Mesenchymal stem cell (in vitro differentiated cells and primary cell): ENCODE results near the gene APOL3.

ENCODE experiments used
- DNase-seq: peaks from one replicate; pipeline ENCODE4 v3.0.0-alpha.2; 2013
- H2AFZ ChIP-seq: one replicate; pipeline ENCODE4 v1.6.1; 2013; ENCODE audit warnings: low read depth, mild to moderate bottlenecking, control low read depth, inconsistent platforms, low read length, moderate library complexity
- H2AK5ac ChIP-seq: 2 replicates; pipeline ENCODE4 v1.6.1; 2013; ENCODE audit warnings: low read length, moderate library complexity, mild to moderate bottlenecking, inconsistent platforms; ENCODE audit not compliant: severe bottlenecking
- H2BK120ac ChIP-seq: one replicate; pipeline ENCODE4 v1.6.1; 2013; ENCODE audit warnings: low read depth, mild to moderate bottlenecking, inconsistent platforms, low read length, moderate library complexity
- H2BK12ac ChIP-seq, 2 experiments: one replicate each; pipeline ENCODE4 v1.6.1; 2013; ENCODE audit warnings: inconsistent platforms in 2 of 2, low read length in 2 of 2, mild to moderate bottlenecking in 2 of 2, moderate library complexity in 2 of 2, control low read depth in 1 of 2
- H2BK15ac ChIP-seq: one replicate; pipeline ENCODE4 v1.6.1; 2013; ENCODE audit warnings: mild to moderate bottlenecking, low read depth, inconsistent platforms; ENCODE audit not compliant: poor library complexity, severe bottlenecking
- H2BK5ac ChIP-seq: 2 replicates; pipeline ENCODE4 v1.6.1; 2013; ENCODE audit warnings: low read depth, mild to moderate bottlenecking, low read length, control low read depth, inconsistent platforms; ENCODE audit not compliant: poor library complexity, severe bottlenecking
- H3K14ac ChIP-seq, 2 experiments: one replicate each; pipeline ENCODE4 v1.6.1; 2013; ENCODE audit warnings: inconsistent platforms in 2 of 2, low read length in 2 of 2, control low read depth in 1 of 2, mild to moderate bottlenecking in 1 of 2, moderate library complexity in 1 of 2
- H3K18ac ChIP-seq, 2 experiments: one replicate each; pipeline ENCODE4 v1.6.1; 2013; ENCODE audit warnings: inconsistent platforms in 2 of 2, low read length in 2 of 2, control low read depth in 1 of 2, low read depth in 1 of 2, mild to moderate bottlenecking in 1 of 2
- H3K23ac ChIP-seq, 2 experiments: one replicate each; pipeline ENCODE4 v1.6.1; 2013; ENCODE audit warnings: inconsistent platforms in 2 of 2, low read length in 2 of 2, mild to moderate bottlenecking in 2 of 2, moderate library complexity in 2 of 2, control low read depth in 1 of 2
- H3K27ac ChIP-seq: 2 replicates; pipeline ENCODE4 v1.5.1; 2013; ENCODE audit warnings: mild to moderate bottlenecking, moderate library complexity, low read length, control low read depth, inconsistent platforms; ENCODE audit not compliant: poor library complexity, severe bottlenecking
- H3K27me3 ChIP-seq, 2 experiments: 2 replicates each; pipeline versions ENCODE4 v1.6.1 to v1.7.0; 2013; ENCODE audit warnings: low read length in 2 of 2, mild to moderate bottlenecking in 2 of 2, moderate library complexity in 2 of 2, control low read depth in 1 of 2, inconsistent platforms in 1 of 2; ENCODE audit not compliant: control insufficient read depth in 1 of 2, insufficient read depth in 1 of 2
- H3K36me3 ChIP-seq, 2 experiments: 2 replicates each; pipeline versions ENCODE4 v1.6.1 to v1.7.0; 2013; ENCODE audit warnings: low read length in 2 of 2, control low read depth in 1 of 2, inconsistent platforms in 1 of 2, low read depth in 1 of 2, mild to moderate bottlenecking in 1 of 2; ENCODE audit not compliant: insufficient read depth in 2 of 2, control insufficient read depth in 1 of 2
- H3K4ac ChIP-seq, 2 experiments: one replicate each; pipeline ENCODE4 v1.6.1; 2013; ENCODE audit warnings: inconsistent platforms in 2 of 2, low read length in 2 of 2, mild to moderate bottlenecking in 2 of 2, moderate library complexity in 2 of 2, control low read depth in 1 of 2, low read depth in 1 of 2
- H3K4me1 ChIP-seq: 2 replicates; pipeline ENCODE4 v1.6.1; 2013; ENCODE audit warnings: low read depth, low read length, control low read depth; ENCODE audit not compliant: control insufficient read depth, insufficient read depth
- H3K4me2 ChIP-seq: 2 replicates; pipeline ENCODE4 v1.6.1; 2013; ENCODE audit warnings: low read length, mild to moderate bottlenecking, inconsistent platforms; ENCODE audit not compliant: poor library complexity, severe bottlenecking
- H3K4me3 ChIP-seq, 2 experiments: 2 replicates each; pipeline versions ENCODE4 v1.5.1 to v1.7.0; 2013; ENCODE audit warnings: low read length in 2 of 2, mild to moderate bottlenecking in 2 of 2, control low read depth in 1 of 2, low read depth in 1 of 2; ENCODE audit not compliant: insufficient read depth in 1 of 2
- H3K79me1 ChIP-seq: replicated peaks from 2 replicates; pipeline ENCODE4 v1.6.1; 2013; ENCODE audit warnings: mild to moderate bottlenecking, control low read depth, low read length, inconsistent platforms; ENCODE audit not compliant: poor library complexity, severe bottlenecking
- H3K9ac ChIP-seq: 2 replicates; pipeline ENCODE4 v1.7.0; 2013; ENCODE audit warnings: mild to moderate bottlenecking, low read length, moderate library complexity
- H3K9me3 ChIP-seq: 2 replicates; pipeline ENCODE4 v1.7.0; 2013; ENCODE audit warnings: mild to moderate bottlenecking, low read length; ENCODE audit not compliant: control insufficient read depth
- H4K8ac ChIP-seq: one replicate; pipeline ENCODE4 v1.6.1; 2013; ENCODE audit warnings: inconsistent platforms, mild to moderate bottlenecking, low read length, moderate library complexity
- H4K91ac ChIP-seq: one replicate; pipeline ENCODE4 v1.6.1; 2013; ENCODE audit warnings: mild to moderate bottlenecking, low read length, inconsistent platforms
- WGBS: methylation state at CpG from one replicate; pipeline ENCODE4 v1.1.7; 2013; ENCODE audit warnings: mixed read lengths; 5-methylcytosine and 5-hydroxymethylcytosine counted together

The APOL3 gene

DNA sequence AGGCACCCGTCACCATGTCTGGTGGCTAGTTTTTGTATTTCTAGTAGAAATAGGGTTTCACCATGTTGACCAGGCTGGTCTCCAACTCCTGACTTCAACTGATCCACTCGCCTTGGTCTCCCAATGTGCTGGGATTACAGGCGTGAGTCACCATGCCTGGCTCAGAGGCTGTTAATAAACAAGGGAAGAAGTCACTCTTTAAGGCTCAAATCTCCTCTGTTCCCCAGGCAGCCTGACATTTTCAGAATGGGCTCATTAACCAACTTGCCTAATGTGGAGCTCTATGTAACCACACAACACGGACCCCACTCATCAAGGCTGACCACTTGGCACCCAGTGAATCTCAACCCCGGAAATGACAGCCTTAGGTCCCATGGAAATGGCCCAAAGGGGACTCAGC is 24.1 kb downstream of the APOL3 start:
- Histone ChIP-seq H3K36me3 (peaks cover 0 to 16% of the 10 kb centered on the region in 2 experiments), H3K23ac (no peak overlapping the region), H2AK5ac (no peak overlapping the region), H3K14ac (no peak overlapping the region), H2BK5ac (no peak overlapping the region), H3K9me3 (no peaks in the 10 kb centered on the region), H4K91ac (no peak overlapping the region), H3K27me3 (peaks cover 10 to 44% of the 10 kb centered on the region in 2 experiments), H3K4ac (no peak overlapping the region), H2AFZ (no peak overlapping the region), H3K9ac (peak overlapping the region; percentile 91), H2BK15ac (no peak overlapping the region), H4K8ac (no peak overlapping the region), H2BK12ac (no peak overlapping the region), H3K18ac (no peak overlapping the region), H3K27ac (no peak overlapping the region), H3K4me1 (peaks cover 2% of the 10 kb centered on the region), H3K79me1 (no peaks in the 10 kb centered on the region), H3K4me2 (no peak overlapping the region), H2BK120ac (no peak overlapping the region), H3K4me3 (peak overlapping the region in 1 of 2 experiments; percentile 28)
- DNase-seq, result peak; percentile 77
- 53% methylated on average over 4 of the region's 5 CpGs for WGBS

DNA sequence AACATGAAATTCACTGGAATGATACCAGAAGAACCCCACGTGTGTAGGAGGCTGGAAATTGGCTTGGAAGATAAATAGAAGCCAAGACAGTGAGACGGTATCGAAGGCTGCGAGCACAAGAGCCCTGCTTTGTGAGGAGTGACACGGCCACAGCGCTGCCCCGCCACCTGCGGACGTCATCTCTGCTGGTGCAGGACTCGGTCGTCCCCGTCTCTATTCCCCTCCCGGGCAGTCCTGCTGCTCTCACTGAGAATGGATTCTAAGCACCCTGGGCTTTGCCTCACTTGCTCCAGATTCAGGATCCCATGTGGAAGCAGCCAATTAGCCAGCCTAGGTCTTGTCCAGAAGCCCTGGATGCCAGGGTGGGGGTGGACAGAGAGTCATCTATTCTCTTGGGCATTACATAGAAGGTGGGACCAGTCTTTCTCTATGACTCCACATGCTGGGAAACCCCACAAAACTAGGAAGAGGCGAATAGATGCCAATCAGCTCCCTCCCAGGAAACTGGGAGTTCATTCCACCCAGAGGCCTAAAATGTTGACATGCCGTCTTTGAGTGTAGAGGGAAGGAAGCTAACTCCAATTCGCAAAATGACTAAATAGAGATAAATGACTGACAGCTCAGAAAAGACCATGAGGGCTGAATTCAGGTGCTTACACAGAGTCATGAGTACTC is 25.1 kb downstream of the APOL3 start:
- H2BK120ac ChIP-seq, result no peak overlapping the region
- no peak overlapping the region for H3K4ac ChIP-seq
- peaks cover 2% of the 10 kb centered on the region for H3K4me1 ChIP-seq
- H3K4me2 ChIP-seq, result no peak overlapping the region
- H3K36me3 ChIP-seq, result peaks cover 0 to 5% of the 10 kb centered on the region in 2 experiments
- H3K79me1 ChIP-seq, result no peaks in the 10 kb centered on the region
- H4K8ac ChIP-seq, result no peak overlapping the region
- H4K91ac ChIP-seq, result no peak overlapping the region
- no peak overlapping the region for H3K23ac ChIP-seq
- H3K9me3 ChIP-seq, result no peaks in the 10 kb centered on the region
- H3K27me3 ChIP-seq, result peaks cover 21 to 44% of the 10 kb centered on the region in 2 experiments
- 82% methylated on average over 16 of the region's 16 CpGs for WGBS
- H2AK5ac ChIP-seq, result no peak overlapping the region
- no peak overlapping the region for H2AFZ ChIP-seq
- no peak for DNase-seq
- no peak overlapping the region for H2BK5ac ChIP-seq
- no peak overlapping the region for H3K4me3 ChIP-seq
- H3K18ac ChIP-seq, result no peak overlapping the region
- H3K9ac ChIP-seq, result no peak overlapping the region
- H3K14ac ChIP-seq, result no peak overlapping the region
- no peak overlapping the region for H2BK12ac ChIP-seq
- H3K27ac ChIP-seq, result no peak overlapping the region
- H2BK15ac ChIP-seq, result no peak overlapping the region

DNA sequence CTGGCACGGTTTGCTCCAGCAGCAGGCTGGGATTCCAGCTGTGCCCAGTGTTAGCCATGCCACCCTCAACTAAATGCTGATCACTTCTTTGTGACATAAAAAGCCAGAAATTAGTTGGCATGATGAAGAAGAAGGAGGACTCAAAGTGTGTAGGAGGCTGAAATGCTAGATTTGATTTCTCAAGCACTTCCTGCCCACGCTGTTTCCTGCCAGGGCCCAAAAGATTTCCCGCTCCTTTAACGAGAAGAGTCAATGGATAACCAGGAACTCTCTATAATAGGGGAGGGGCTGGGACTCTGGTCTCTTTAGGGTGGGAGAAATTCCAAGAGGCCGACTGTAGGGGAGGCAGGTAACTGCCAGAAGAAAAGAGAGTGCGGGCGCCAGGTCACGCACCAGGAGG is 26.4 kb downstream of the APOL3 start:
- peaks cover 33 to 53% of the 10 kb centered on the region in 2 experiments for H3K27me3 ChIP-seq
- H2AK5ac ChIP-seq, result no peak overlapping the region
- no peak overlapping the region for H3K9ac ChIP-seq
- no peak overlapping the region for H2BK5ac ChIP-seq
- no peaks in the 10 kb centered on the region for H3K79me1 ChIP-seq
- 83% methylated on average over 7 of the region's 8 CpGs for WGBS
- H3K27ac ChIP-seq, result no peak overlapping the region
- H3K4me1 ChIP-seq, result peaks cover 2% of the 10 kb centered on the region
- no peaks in the 10 kb centered on the region for H3K9me3 ChIP-seq
- no peak overlapping the region for H2BK120ac ChIP-seq
- no peaks in the 10 kb centered on the region for H3K36me3 ChIP-seq
- H3K14ac ChIP-seq, result no peak overlapping the region
- no peak overlapping the region for H3K4ac ChIP-seq
- H3K18ac ChIP-seq, result no peak overlapping the region
- no peak overlapping the region for H4K8ac ChIP-seq
- H3K23ac ChIP-seq, result no peak overlapping the region
- H2AFZ ChIP-seq, result no peak overlapping the region
- H2BK12ac ChIP-seq, result no peak overlapping the region
- H4K91ac ChIP-seq, result no peak overlapping the region
- H3K4me3 ChIP-seq, result no peak overlapping the region
- H2BK15ac ChIP-seq, result no peak overlapping the region
- no peak overlapping the region for H3K4me2 ChIP-seq
- no peak for DNase-seq

DNA sequence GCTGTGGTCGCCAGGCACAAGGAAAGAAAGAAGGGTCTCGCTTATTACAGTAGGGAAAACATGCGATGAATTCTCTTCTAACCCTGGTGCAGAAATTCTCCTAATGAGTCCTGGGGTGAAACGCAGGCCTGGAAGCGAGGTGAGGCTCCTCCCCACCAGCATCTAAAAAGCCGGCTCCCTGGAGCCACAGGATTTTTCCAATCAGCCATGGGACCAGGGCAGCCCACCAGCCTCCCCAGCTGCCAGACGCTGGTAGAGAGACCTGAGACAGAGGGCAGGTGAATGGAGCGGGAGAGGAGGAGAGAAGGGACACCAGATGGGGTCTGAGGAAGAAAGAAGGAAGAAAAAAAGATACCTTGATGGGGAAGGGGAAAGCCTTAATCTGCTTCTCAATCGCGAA is 28.6 kb downstream of the APOL3 start:
- no peak overlapping the region for H2AK5ac ChIP-seq
- H3K9me3 ChIP-seq, result no peaks in the 10 kb centered on the region
- no peak overlapping the region for H2BK120ac ChIP-seq
- no peak overlapping the region for H4K8ac ChIP-seq
- peaks cover 2% of the 10 kb centered on the region for H3K4me1 ChIP-seq
- H3K18ac ChIP-seq, result no peak overlapping the region
- H3K27ac ChIP-seq, result no peak overlapping the region
- no peak overlapping the region for H2AFZ ChIP-seq
- no peak overlapping the region for H3K14ac ChIP-seq
- no peak overlapping the region for H4K91ac ChIP-seq
- WGBS, result 85% methylated on average over 10 of the region's 10 CpGs
- no peak overlapping the region for H2BK5ac ChIP-seq
- H3K9ac ChIP-seq, result no peak overlapping the region
- no peak overlapping the region for H3K23ac ChIP-seq
- no peak overlapping the region for H3K4me3 ChIP-seq
- no peak overlapping the region for H2BK12ac ChIP-seq
- no peaks in the 10 kb centered on the region for H3K36me3 ChIP-seq
- peaks cover 40 to 65% of the 10 kb centered on the region in 2 experiments for H3K27me3 ChIP-seq
- H3K4me2 ChIP-seq, result no peak overlapping the region
- H3K4ac ChIP-seq, result no peak overlapping the region
- H3K79me1 ChIP-seq, result no peaks in the 10 kb centered on the region
- H2BK15ac ChIP-seq, result no peak overlapping the region
- no peak for DNase-seq
